Subcutaneous abdominal adipose tissue (tissue), 5 donors: ENCODE data around the gene NCK2.

Source experiments
- H3K27ac ChIP-seq: one replicate; pipeline ENCODE4 v1.7.0; 2013; ENCODE audit warnings: low read depth, mild to moderate bottlenecking, inconsistent platforms, low read length, moderate library complexity
- H3K27me3 ChIP-seq, 5 donors: one replicate each; pipeline ENCODE4 v1.7.0; 2013; ENCODE audit warnings: low read length in 5 of 5, inconsistent platforms in 1 of 5; ENCODE audit not compliant: control insufficient read depth in 5 of 5, insufficient read depth in 4 of 5
- H3K36me3 ChIP-seq, 5 donors: one replicate each; pipeline ENCODE4 v1.7.0; 2013; ENCODE audit warnings: low read length in 5 of 5; ENCODE audit not compliant: control insufficient read depth in 5 of 5, insufficient read depth in 5 of 5
- H3K4me1 ChIP-seq, 5 donors: one replicate each; pipeline ENCODE4 v1.7.0; 2013; ENCODE audit warnings: low read length in 5 of 5, mild to moderate bottlenecking in 3 of 5, moderate library complexity in 1 of 5; ENCODE audit not compliant: control insufficient read depth in 5 of 5, insufficient read depth in 5 of 5
- H3K4me3 ChIP-seq, 5 donors: one replicate each; pipeline ENCODE4 v1.7.0; 2013; ENCODE audit warnings: low read length in 5 of 5, low read depth in 1 of 5
- H3K9ac ChIP-seq, 5 donors: one replicate each; pipeline ENCODE4 v1.7.0; 2013; ENCODE audit warnings: low read length in 5 of 5, mild to moderate bottlenecking in 4 of 5, moderate library complexity in 3 of 5
- H3K9me3 ChIP-seq, 5 donors: one replicate each; pipeline ENCODE4 v1.7.0; 2013; ENCODE audit warnings: low read length in 5 of 5; ENCODE audit not compliant: control insufficient read depth in 5 of 5
- donor health status: healthy.
- donor health status: healthy.
- donor health status: healthy.
- donor health status: healthy.
- donor health status: healthy.

NCK2 gene

GRCh38 chr2:105781274-105781978 is 36.7 kb downstream of the NCK2 start:
- no peak overlapping the region for H3K27ac ChIP-seq
- H3K36me3 ChIP-seq = peaks cover 0 to 5% (median 0%) of the 10 kb centered on the region in 5 donors
- peaks cover 3 to 45% (median 16%) of the 10 kb centered on the region in 5 donors for H3K4me1 ChIP-seq
- no peaks in the 10 kb centered on the region for H3K27me3 ChIP-seq
- no peak overlapping the region for H3K4me3 ChIP-seq
- H3K9me3 ChIP-seq = no peaks in the 10 kb centered on the region
- no peak overlapping the region for H3K9ac ChIP-seq

- peaks cover 5 to 45% (median 13%) of the 10 kb centered on the region in 5 donors for H3K4me1 ChIP-seq
Measured at GRCh38 chr2:105782123-105782522, 37.4 kb downstream of the NCK2 start.

GRCh38 chr2:105782646-105783045 is 37.9 kb downstream of the NCK2 start:
- Histone ChIP-seq H3K36me3 (peaks cover 0 to 2% (median 0%) of the 10 kb centered on the region in 5 donors), H3K4me3 (no peak overlapping the region), H3K4me1 (peaks cover 4 to 45% (median 13%) of the 10 kb centered on the region in 5 donors), H3K9ac (no peak overlapping the region), H3K9me3 (no peaks in the 10 kb centered on the region), H3K27me3 (no peaks in the 10 kb centered on the region), H3K27ac (no peak overlapping the region)

More at GRCh38 chr2:105782123-105782522, 37.4 kb downstream of the NCK2 start:
- no peak overlapping the region for H3K4me3 ChIP-seq
- no peaks in the 10 kb centered on the region for H3K9me3 ChIP-seq
- H3K27me3 ChIP-seq = no peaks in the 10 kb centered on the region
- no peak overlapping the region for H3K9ac ChIP-seq
- peaks cover 0 to 5% (median 0%) of the 10 kb centered on the region in 5 donors for H3K36me3 ChIP-seq
- no peak overlapping the region for H3K27ac ChIP-seq

GRCh38 chr2:105783151-105783738 is 38.5 kb downstream of the NCK2 start:
- H3K9me3 ChIP-seq = no peaks in the 10 kb centered on the region
- H3K4me3 ChIP-seq = no peak overlapping the region
- no peak overlapping the region for H3K27ac ChIP-seq
- peaks cover 4 to 42% (median 13%) of the 10 kb centered on the region in 5 donors for H3K4me1 ChIP-seq
- H3K36me3 ChIP-seq = no peaks in the 10 kb centered on the region
- no peak overlapping the region for H3K9ac ChIP-seq
- H3K27me3 ChIP-seq = no peaks in the 10 kb centered on the region

GRCh38 chr2:105783972-105784371 is 39.3 kb downstream of the NCK2 start:
- Histone ChIP-seq H3K36me3 (no peaks in the 10 kb centered on the region), H3K4me3 (no peak overlapping the region), H3K27ac (no peak overlapping the region), H3K9ac (no peak overlapping the region), H3K4me1 (peaks cover 4 to 40% (median 13%) of the 10 kb centered on the region in 5 donors), H3K9me3 (no peaks in the 10 kb centered on the region), H3K27me3 (no peaks in the 10 kb centered on the region)

GRCh38 chr2:105784589-105784988 is 39.9 kb downstream of the NCK2 start:
- Histone ChIP-seq H3K27ac (no peak overlapping the region), H3K9ac (no peak overlapping the region), H3K9me3 (no peaks in the 10 kb centered on the region), H3K4me1 (peaks cover 4 to 43% (median 13%) of the 10 kb centered on the region in 5 donors), H3K36me3 (no peaks in the 10 kb centered on the region), H3K4me3 (no peak overlapping the region), H3K27me3 (no peaks in the 10 kb centered on the region)

- Histone ChIP-seq H3K4me1 (peaks cover 4 to 48% (median 16%) of the 10 kb centered on the region in 5 donors), H3K9me3 (no peaks in the 10 kb centered on the region), H3K36me3 (no peaks in the 10 kb centered on the region), H3K27ac (no peak overlapping the region), H3K9ac (no peak overlapping the region), H3K4me3 (no peak overlapping the region), H3K27me3 (no peaks in the 10 kb centered on the region)
Measured at GRCh38 chr2:105785095-105785847, 40.6 kb downstream of the NCK2 start.

- Histone ChIP-seq H3K27ac (no peak overlapping the region), H3K27me3 (no peaks in the 10 kb centered on the region), H3K4me3 (no peak overlapping the region), H3K4me1 (peaks cover 4 to 48% (median 20%) of the 10 kb centered on the region in 5 donors), H3K36me3 (peaks cover 0 to 3% (median 0%) of the 10 kb centered on the region in 5 donors), H3K9me3 (no peaks in the 10 kb centered on the region), H3K9ac (no peak overlapping the region)
Measured at GRCh38 chr2:105786231-105787230, 41.8 kb downstream of the NCK2 start.
